Left ventricle myocardium inferior (tissue), 1 donor: ENCODE results near the gene WASHC4. TPM values are rescaled to one million over a fixed set of nuclear protein-coding genes. Genes with fewer than 3 reads are reported as not detected.

Source experiments
- DNase-seq: peaks from one replicate; pipeline ENCODE4 v3.0.0-alpha.2; 2020
- H3K27ac ChIP-seq: fragments of 200-600 bp; replicated peaks from 2 replicates; pipeline ENCODE4 v1.8.0; 2021
- H3K27me3 ChIP-seq: fragments of 200-600 bp; 2 replicates; pipeline ENCODE4 v1.8.0; 2021; ENCODE audit warnings: low read depth
- H3K36me3 ChIP-seq: fragments of 200-600 bp; 2 replicates; pipeline ENCODE4 v1.8.0; 2021
- H3K4me1 ChIP-seq: fragments of 200-600 bp; 2 replicates; pipeline ENCODE4 v1.8.0; 2021
- H3K4me3 ChIP-seq: fragments of 200-600 bp; 2 replicates; pipeline ENCODE4 v1.8.0; 2021; ENCODE audit warnings: mild to moderate bottlenecking, moderate library complexity
- H3K9me3 ChIP-seq: fragments of 200-600 bp; replicated peaks from 2 replicates; pipeline ENCODE4 v1.8.0; 2021
- CTCF ChIP-seq: fragments of 200-600 bp; IDR thresholded peaks from 2 replicates; pipeline ENCODE4 v1.8.0; 2021; ENCODE audit warnings: antibody characterized with exemption, mild to moderate bottlenecking, borderline replicate concordance
- intact Hi-C: fragments of 100-400 bp; cut with micrococcal nuclease; formaldehyde crosslinking; loops from one replicate; pipeline ENCODE4 v1.11.0; 2022
- total RNA-seq: library from RNA; stranded (reverse); fragmentation: NEBNext Ultra II Directional; extraction: Animal tissue kit (Norgen Biotek cat#: 25700); gene quantifications from one replicate; pipeline ENCODE4 v1.2.1, GENCODE V29; 2021
- donor health status: DM: no; HTN: yes; CAD: no; lungs with severe emphysema.

The WASHC4 gene
- total RNA-seq, 1 donor from 2014 or later = 23.5 TPM

DNA sequence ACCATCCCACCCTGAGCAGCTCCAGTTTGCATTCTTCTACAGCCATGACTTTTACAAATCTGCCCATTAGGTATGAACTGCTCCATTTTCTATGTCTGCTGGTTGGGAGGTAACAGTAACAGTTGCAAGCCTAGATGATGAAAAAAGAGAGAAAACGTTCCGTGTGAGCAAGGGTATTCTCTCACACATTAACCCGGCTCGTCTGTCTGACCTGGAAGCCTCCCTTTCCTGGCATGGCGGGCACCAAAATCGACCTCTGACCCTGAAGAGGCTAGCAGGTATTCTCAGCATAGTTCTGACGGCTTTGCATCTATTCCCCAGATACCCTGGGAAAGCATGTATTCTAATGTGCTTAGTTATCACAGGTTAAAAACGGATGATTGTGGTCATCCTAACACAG lies 96.6 kb downstream of the WASHC4 start:
- Histone ChIP-seq H3K27me3 (no peaks in the 10 kb centered on the region), H3K4me1 (peaks cover 20% of the 10 kb centered on the region), H3K36me3 (peaks cover 92% of the 10 kb centered on the region), H3K4me3 (no peak overlapping the region), H3K27ac (no peak overlapping the region), H3K9me3 (no peaks in the 10 kb centered on the region)
- DNase-seq = no peak
- intact Hi-C loops = no loop called here
- TF ChIP-seq CTCF = no peak

DNA sequence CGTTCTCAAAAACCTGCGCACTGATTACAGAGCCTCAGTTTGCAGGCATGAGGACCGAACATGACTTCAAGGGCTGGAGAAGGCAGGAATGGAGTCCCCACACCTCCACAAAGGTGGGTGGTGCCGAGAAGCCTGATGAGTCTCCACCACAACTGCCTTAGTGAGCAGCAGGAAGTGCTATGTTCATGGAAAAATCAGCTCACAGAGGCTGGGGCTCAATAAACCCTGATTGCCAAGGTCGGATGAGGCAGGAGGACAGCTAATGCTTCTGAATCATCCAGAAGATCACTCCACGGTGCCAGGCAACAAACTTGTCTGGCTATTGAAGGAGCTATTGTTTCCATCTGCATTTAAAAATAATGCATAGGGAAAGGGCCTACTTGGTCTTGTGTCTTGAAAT lies 97.4 kb downstream of the WASHC4 start:
- H3K27me3 ChIP-seq = no peaks in the 10 kb centered on the region
- no peak overlapping the region for H3K4me3 ChIP-seq
- no peak overlapping the region for H3K27ac ChIP-seq
- TF ChIP-seq CTCF = no peak
- peaks cover 95% of the 10 kb centered on the region for H3K36me3 ChIP-seq
- DNase-seq = no peak
- intact Hi-C loops = no loop called here
- H3K9me3 ChIP-seq = no peaks in the 10 kb centered on the region
- peaks cover 20% of the 10 kb centered on the region for H3K4me1 ChIP-seq

GRCh38 chr12:105205322-105206048 lies 98.0 kb downstream of the WASHC4 start:
- intact Hi-C loops = no loop called here
- Histone ChIP-seq H3K4me1 (peaks cover 20% of the 10 kb centered on the region), H3K36me3 (peaks cover 95% of the 10 kb centered on the region), H3K27me3 (no peaks in the 10 kb centered on the region), H3K4me3 (no peak overlapping the region), H3K9me3 (no peaks in the 10 kb centered on the region), H3K27ac (peak overlapping the region; percentile 3)
- no peak for DNase-seq
- no peak for TF ChIP-seq CTCF

- TF ChIP-seq CTCF = no peak
- H3K27ac ChIP-seq = no peak overlapping the region
- intact Hi-C loops = no loop called here
- H3K9me3 ChIP-seq = no peaks in the 10 kb centered on the region
- peaks cover 12% of the 10 kb centered on the region for H3K4me1 ChIP-seq
- peaks cover 95% of the 10 kb centered on the region for H3K36me3 ChIP-seq
- DNase-seq = no peak
- H3K27me3 ChIP-seq = no peaks in the 10 kb centered on the region
- H3K4me3 ChIP-seq = no peak overlapping the region
Observed at GRCh38 chr12:105206686-105207374, 99.3 kb downstream of the WASHC4 start.

- Histone ChIP-seq H3K9me3 (no peaks in the 10 kb centered on the region), H3K4me1 (peaks cover 8% of the 10 kb centered on the region), H3K27me3 (no peaks in the 10 kb centered on the region), H3K27ac (no peak overlapping the region), H3K36me3 (peaks cover 87% of the 10 kb centered on the region), H3K4me3 (no peak overlapping the region)
- no peak for DNase-seq
- TF ChIP-seq CTCF = no peak
- intact Hi-C loops = no loop called here
Observed at GRCh38 chr12:105209091-105209490, 101.6 kb downstream of the WASHC4 start.
